Upper lobe of right lung (tissue), 1 donor: ENCODE measurements around the gene CDC14C. TPM values are rescaled to one million over a fixed set of nuclear protein-coding genes. Genes with fewer than 3 reads are reported as not detected.

Experiments
- ATAC-seq: fragments of 200-7000 bp; cut with Tn5 transposase; one replicate; pipeline ENCODE4 v1.9.1; 2020; ENCODE audit warnings: mild to moderate bottlenecking, moderate library complexity
- DNase-seq: peaks from one replicate; pipeline ENCODE4 v3.0.0-alpha.2; 2020
- H3K27ac ChIP-seq: fragments of 200-600 bp; one replicate; pipeline ENCODE4 v1.8.0; 2022
- H3K27me3 ChIP-seq: fragments of 200-600 bp; one replicate; pipeline ENCODE4 v1.8.0; 2022; ENCODE audit warnings: mild to moderate bottlenecking
- H3K36me3 ChIP-seq: fragments of 200-600 bp; one replicate; pipeline ENCODE4 v1.8.0; 2022
- H3K4me1 ChIP-seq: fragments of 200-600 bp; one replicate; pipeline ENCODE4 v1.8.0; 2022
- H3K4me3 ChIP-seq: fragments of 200-600 bp; one replicate; pipeline ENCODE4 v1.8.0; 2022; ENCODE audit warnings: mild to moderate bottlenecking
- H3K9me3 ChIP-seq: fragments of 200-600 bp; one replicate; pipeline ENCODE4 v1.8.0; 2022
- CTCF ChIP-seq: fragments of 200-600 bp; IDR thresholded peaks from one replicate; pipeline ENCODE4 v1.8.0; 2022; ENCODE audit warnings: antibody characterized with exemption
- intact Hi-C: fragments of 100-400 bp; cut with DNase I; formaldehyde crosslinking; loops from one replicate; pipeline ENCODE4 v1.11.0; 2022
- total RNA-seq: library from RNA; stranded (reverse); fragmentation: NEBNext Ultra II Directional; extraction: Animal tissue kit (Norgen Biotek cat#: 25700); gene quantifications from one replicate; pipeline ENCODE4 v1.2.1, GENCODE V29; 2021
- donor health status: DM: no; HTN: yes; CAD: no; lungs with severe emphysema.

Gene CDC14C
- total RNA-seq, 1 donor from 2014 or later = not detected

- Histone ChIP-seq H3K9me3 (no peaks in the 10 kb centered on the region), H3K27ac (no peak overlapping the region), H3K4me1 (no peaks in the 10 kb centered on the region), H3K36me3 (no peaks in the 10 kb centered on the region), H3K4me3 (no peak overlapping the region), H3K27me3 (no peaks in the 10 kb centered on the region)
- no peak for TF ChIP-seq CTCF
- DNase-seq (no peak), ATAC-seq (no peak)
- intact Hi-C loops = no loop called here
These were observed 35.3 kb downstream of the CDC14C start for GRCh38 chr7:48959676-48960075.

- H3K36me3 ChIP-seq = no peaks in the 10 kb centered on the region
- intact Hi-C loops = no loop called here
- DNase-seq = no peak
- ATAC-seq = no peak
- H3K27me3 ChIP-seq = no peaks in the 10 kb centered on the region
- H3K9me3 ChIP-seq = no peaks in the 10 kb centered on the region
- no peak for TF ChIP-seq CTCF
- no peak overlapping the region for H3K27ac ChIP-seq
- H3K4me1 ChIP-seq = no peaks in the 10 kb centered on the region
- H3K4me3 ChIP-seq = no peak overlapping the region
These were observed 38.6 kb downstream of the CDC14C start for GRCh38 chr7:48962821-48963505.

GRCh38 chr7:48964074-48964473 is 39.7 kb downstream of the CDC14C start:
- no peaks in the 10 kb centered on the region for H3K9me3 ChIP-seq
- H3K27me3 ChIP-seq = no peaks in the 10 kb centered on the region
- no peak overlapping the region for H3K4me3 ChIP-seq
- no peaks in the 10 kb centered on the region for H3K4me1 ChIP-seq
- no peak overlapping the region for H3K27ac ChIP-seq
- no peak for TF ChIP-seq CTCF
- ATAC-seq (peak; percentile 79), DNase-seq (no peak)
- intact Hi-C loops = no loop called here
- no peaks in the 10 kb centered on the region for H3K36me3 ChIP-seq

GRCh38 chr7:48971173-48971572 is 46.8 kb downstream of the CDC14C start:
- no peaks in the 10 kb centered on the region for H3K4me1 ChIP-seq
- DNase-seq (no peak), ATAC-seq (no peak)
- TF ChIP-seq CTCF = no peak
- no peaks in the 10 kb centered on the region for H3K9me3 ChIP-seq
- H3K4me3 ChIP-seq = no peak overlapping the region
- intact Hi-C loops = no loop called here
- H3K27me3 ChIP-seq = no peaks in the 10 kb centered on the region
- no peak overlapping the region for H3K27ac ChIP-seq
- no peaks in the 10 kb centered on the region for H3K36me3 ChIP-seq

GRCh38 chr7:48976253-48976652 is 51.9 kb downstream of the CDC14C start:
- no peak overlapping the region for H3K4me3 ChIP-seq
- no peak for TF ChIP-seq CTCF
- no peaks in the 10 kb centered on the region for H3K36me3 ChIP-seq
- peak; percentile 83 for ATAC-seq
- DNase-seq = no peak
- intact Hi-C loops = no loop called here
- no peaks in the 10 kb centered on the region for H3K4me1 ChIP-seq
- H3K27ac ChIP-seq = no peak overlapping the region
- no peaks in the 10 kb centered on the region for H3K9me3 ChIP-seq
- H3K27me3 ChIP-seq = no peaks in the 10 kb centered on the region

- Histone ChIP-seq H3K4me3 (no peak overlapping the region), H3K27me3 (no peaks in the 10 kb centered on the region), H3K36me3 (no peaks in the 10 kb centered on the region), H3K9me3 (no peaks in the 10 kb centered on the region), H3K4me1 (no peaks in the 10 kb centered on the region), H3K27ac (no peak overlapping the region)
- TF ChIP-seq CTCF = no peak
- peak; percentile 55 for ATAC-seq
- intact Hi-C loops = no loop called here
- no peak for DNase-seq
These were observed 52.5 kb downstream of the CDC14C start for GRCh38 chr7:48976850-48977249.
